Mucosa of rectum (tissue), 2 donors: ENCODE data around the gene CPM.
A peak's percentile ranks its signal among the peaks of the same experiment; 100 is the strongest.

Experiments
- H3K27ac ChIP-seq, 2 donors: one replicate each; pipeline ENCODE4 v1.7.0; 2013; ENCODE audit warnings: inconsistent platforms in 2 of 2, low read depth in 2 of 2, low read length in 2 of 2
- H3K27me3 ChIP-seq, 2 donors: one replicate each; pipeline ENCODE4 v1.7.0; 2013; ENCODE audit warnings: low read length in 2 of 2; ENCODE audit not compliant: control insufficient read depth in 2 of 2, insufficient read depth in 2 of 2
- H3K36me3 ChIP-seq, 2 donors: one replicate each; pipeline ENCODE4 v1.7.0; 2013; ENCODE audit warnings: low read length in 2 of 2; ENCODE audit not compliant: control insufficient read depth in 2 of 2, insufficient read depth in 2 of 2
- H3K4me1 ChIP-seq, 2 donors: one replicate each; pipeline ENCODE4 v1.7.0; 2013; ENCODE audit warnings: low read length in 2 of 2, mild to moderate bottlenecking in 1 of 2; ENCODE audit not compliant: control insufficient read depth in 2 of 2, insufficient read depth in 2 of 2
- H3K4me3 ChIP-seq, 2 donors: one replicate each; pipeline ENCODE4 v1.7.0; 2013; ENCODE audit warnings: low read length in 2 of 2
- H3K9ac ChIP-seq, 2 donors: one replicate each; pipeline ENCODE4 v1.7.0; 2013; ENCODE audit warnings: low read length in 2 of 2, low read depth in 1 of 2, mild to moderate bottlenecking in 1 of 2
- H3K9me3 ChIP-seq, 2 donors: one replicate each; pipeline ENCODE4 v1.7.0; 2013; ENCODE audit warnings: low read length in 2 of 2; ENCODE audit not compliant: control insufficient read depth in 2 of 2
- donor health status: healthy.
- donor health status: Normal muscosa, but diverticular disease.

The CPM gene

DNA sequence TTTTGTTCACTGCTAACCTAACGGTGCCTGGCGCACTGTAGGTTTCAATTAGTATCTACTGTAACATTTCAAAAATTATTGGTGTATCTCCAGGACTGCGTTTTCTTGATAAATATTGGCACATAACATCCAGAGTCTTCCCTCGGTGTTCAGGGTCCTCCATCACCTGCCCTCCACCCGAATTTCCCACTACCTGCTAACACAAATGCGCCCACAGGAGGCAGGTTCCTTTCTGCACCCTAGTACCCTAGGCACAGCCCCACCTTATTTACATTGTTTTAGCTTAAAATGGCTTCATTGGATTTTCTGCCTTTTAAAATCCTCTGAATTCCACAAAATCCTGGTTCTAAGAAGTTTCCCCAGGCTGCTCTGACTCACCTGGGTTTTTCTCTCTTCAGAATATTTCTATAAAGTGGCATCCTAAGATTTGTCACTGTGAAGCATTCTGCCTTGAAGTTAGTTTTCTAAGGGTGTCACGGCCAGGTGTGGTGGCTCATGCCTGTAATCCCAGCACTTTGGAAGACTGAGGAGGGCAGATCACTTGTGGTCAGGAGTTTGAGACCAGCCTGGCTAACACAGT, 38.6 kb downstream of the CPM start:
- H3K4me1 ChIP-seq = peaks cover 0 to 13% of the 10 kb centered on the region in 2 donors

GRCh38 chr12:68893741-68894140, 39.2 kb downstream of the CPM start:
- Histone ChIP-seq H3K27me3 (no peaks in the 10 kb centered on the region), H3K9ac (no peak overlapping the region), H3K4me3 (no peak overlapping the region), H3K4me1 (peaks cover 0 to 7% of the 10 kb centered on the region in 2 donors), H3K36me3 (peaks cover 0 to 4% of the 10 kb centered on the region in 2 donors), H3K9me3 (no peaks in the 10 kb centered on the region), H3K27ac (no peak overlapping the region)

More for the DNA sequence above, 38.6 kb downstream of the CPM start:
- Histone ChIP-seq H3K36me3 (peaks cover 0 to 4% of the 10 kb centered on the region in 2 donors), H3K9ac (no peak overlapping the region), H3K27ac (no peak overlapping the region), H3K9me3 (no peaks in the 10 kb centered on the region), H3K4me3 (no peak overlapping the region), H3K27me3 (no peaks in the 10 kb centered on the region)

DNA sequence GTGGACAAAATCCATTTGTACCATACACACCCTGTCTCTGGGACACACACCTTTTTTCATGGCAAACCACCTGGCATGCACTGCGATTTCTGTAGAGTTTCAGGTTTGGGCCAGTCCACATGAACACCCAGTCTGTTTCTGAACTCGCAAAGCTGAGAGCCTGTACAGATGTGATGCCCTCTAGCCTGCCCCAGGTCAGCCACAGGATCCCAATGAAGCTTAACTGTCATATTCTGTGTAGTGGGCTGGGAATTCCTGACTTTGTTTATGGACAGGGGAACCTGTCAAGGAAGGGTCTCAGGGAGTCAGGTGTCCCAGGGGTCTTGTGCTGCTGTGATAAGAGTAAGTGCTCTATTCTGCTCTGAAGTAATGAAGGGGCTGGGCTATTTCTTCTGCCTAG, 39.8 kb downstream of the CPM start:
- H3K4me1 ChIP-seq = peaks cover 0 to 7% of the 10 kb centered on the region in 2 donors
- H3K27me3 ChIP-seq = no peaks in the 10 kb centered on the region

DNA sequence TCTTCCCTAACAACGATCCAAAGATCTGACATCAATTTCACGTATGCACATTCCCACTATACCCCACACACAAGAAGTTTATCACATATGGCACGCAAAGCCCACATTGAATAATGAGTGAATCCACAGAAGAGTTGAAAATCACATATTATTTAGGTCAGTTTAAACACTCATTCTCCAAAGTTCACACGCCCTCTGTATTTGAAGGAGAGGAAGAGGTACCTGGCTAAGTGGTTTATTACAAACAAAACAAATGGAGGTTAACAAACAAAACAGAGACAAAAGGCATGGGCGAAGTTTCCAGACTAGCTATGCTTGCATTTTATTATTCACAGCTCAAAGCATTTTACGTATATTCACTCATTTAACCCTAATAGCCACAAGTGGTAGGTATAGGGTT, 41.8 kb downstream of the CPM start:
- no peak overlapping the region for H3K27ac ChIP-seq
- H3K9me3 ChIP-seq = no peaks in the 10 kb centered on the region
- H3K4me1 ChIP-seq = peaks cover 0 to 7% of the 10 kb centered on the region in 2 donors
- H3K9ac ChIP-seq = no peak overlapping the region
- H3K4me3 ChIP-seq = no peak overlapping the region
- peaks cover 0 to 4% of the 10 kb centered on the region in 2 donors for H3K36me3 ChIP-seq
- no peaks in the 10 kb centered on the region for H3K27me3 ChIP-seq

More for the DNA sequence above, 39.8 kb downstream of the CPM start:
- Histone ChIP-seq H3K27ac (no peak overlapping the region), H3K4me3 (no peak overlapping the region), H3K9ac (no peak overlapping the region), H3K9me3 (no peaks in the 10 kb centered on the region), H3K36me3 (peaks cover 0 to 4% of the 10 kb centered on the region in 2 donors)

DNA sequence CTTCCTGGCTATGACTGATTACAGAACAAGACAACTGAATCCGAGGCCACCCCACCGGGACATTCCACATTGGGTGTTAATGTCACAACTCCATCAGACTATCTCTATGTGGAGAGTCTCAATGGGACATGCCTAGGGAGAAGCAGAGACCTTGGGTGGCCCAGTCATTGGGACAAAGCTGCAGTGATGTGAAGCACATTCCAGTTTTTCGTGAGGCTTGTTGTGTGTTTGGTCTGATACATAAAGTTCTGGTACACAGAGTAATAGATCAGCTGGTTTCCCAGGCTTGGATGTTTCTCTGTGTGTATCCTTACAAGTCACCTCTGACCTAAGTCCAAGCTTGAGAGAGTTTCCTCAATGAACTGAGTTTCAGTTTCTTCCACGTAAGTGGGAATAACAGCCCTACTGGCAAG, 42.3 kb downstream of the CPM start:
- peaks cover 0 to 4% of the 10 kb centered on the region in 2 donors for H3K36me3 ChIP-seq
- no peak overlapping the region for H3K4me3 ChIP-seq
- peaks cover 0 to 7% of the 10 kb centered on the region in 2 donors for H3K4me1 ChIP-seq
- no peaks in the 10 kb centered on the region for H3K27me3 ChIP-seq
- H3K27ac ChIP-seq = peak overlapping the region in 1 of 2 donors; percentile 32
- no peaks in the 10 kb centered on the region for H3K9me3 ChIP-seq
- no peak overlapping the region for H3K9ac ChIP-seq

DNA sequence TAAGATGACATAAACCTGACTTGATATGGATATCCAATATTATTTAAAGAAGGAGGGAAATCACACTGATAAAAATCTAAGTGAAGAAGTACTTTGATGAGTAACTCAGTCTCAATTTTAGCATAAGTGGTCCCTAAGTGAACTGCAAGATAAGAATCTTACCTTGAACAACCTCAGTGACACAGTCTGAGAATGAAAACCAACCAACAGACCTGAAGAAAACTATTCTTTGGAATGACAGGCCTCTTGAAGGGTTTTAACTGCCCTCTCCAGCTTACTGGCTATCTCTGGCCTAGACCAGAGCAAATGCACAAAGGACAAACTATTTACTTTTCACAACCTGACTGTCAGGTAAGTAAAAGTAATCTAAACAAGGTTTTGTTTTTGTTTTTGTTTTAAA, 44.7 kb downstream of the CPM start:
- no peaks in the 10 kb centered on the region for H3K9me3 ChIP-seq
- H3K36me3 ChIP-seq = peaks cover 6 to 14% of the 10 kb centered on the region in 2 donors
- peaks cover 0 to 7% of the 10 kb centered on the region in 2 donors for H3K4me1 ChIP-seq
- no peaks in the 10 kb centered on the region for H3K27me3 ChIP-seq
- H3K4me3 ChIP-seq = no peak overlapping the region
- H3K9ac ChIP-seq = no peak overlapping the region
- H3K27ac ChIP-seq = no peak overlapping the region

GRCh38 chr12:68887641-68888040, 45.3 kb downstream of the CPM start:
- Histone ChIP-seq H3K36me3 (peaks cover 8 to 14% of the 10 kb centered on the region in 2 donors), H3K4me1 (peaks cover 0 to 7% of the 10 kb centered on the region in 2 donors), H3K27ac (no peak overlapping the region), H3K9me3 (no peaks in the 10 kb centered on the region), H3K4me3 (no peak overlapping the region), H3K27me3 (no peaks in the 10 kb centered on the region), H3K9ac (no peak overlapping the region)

DNA sequence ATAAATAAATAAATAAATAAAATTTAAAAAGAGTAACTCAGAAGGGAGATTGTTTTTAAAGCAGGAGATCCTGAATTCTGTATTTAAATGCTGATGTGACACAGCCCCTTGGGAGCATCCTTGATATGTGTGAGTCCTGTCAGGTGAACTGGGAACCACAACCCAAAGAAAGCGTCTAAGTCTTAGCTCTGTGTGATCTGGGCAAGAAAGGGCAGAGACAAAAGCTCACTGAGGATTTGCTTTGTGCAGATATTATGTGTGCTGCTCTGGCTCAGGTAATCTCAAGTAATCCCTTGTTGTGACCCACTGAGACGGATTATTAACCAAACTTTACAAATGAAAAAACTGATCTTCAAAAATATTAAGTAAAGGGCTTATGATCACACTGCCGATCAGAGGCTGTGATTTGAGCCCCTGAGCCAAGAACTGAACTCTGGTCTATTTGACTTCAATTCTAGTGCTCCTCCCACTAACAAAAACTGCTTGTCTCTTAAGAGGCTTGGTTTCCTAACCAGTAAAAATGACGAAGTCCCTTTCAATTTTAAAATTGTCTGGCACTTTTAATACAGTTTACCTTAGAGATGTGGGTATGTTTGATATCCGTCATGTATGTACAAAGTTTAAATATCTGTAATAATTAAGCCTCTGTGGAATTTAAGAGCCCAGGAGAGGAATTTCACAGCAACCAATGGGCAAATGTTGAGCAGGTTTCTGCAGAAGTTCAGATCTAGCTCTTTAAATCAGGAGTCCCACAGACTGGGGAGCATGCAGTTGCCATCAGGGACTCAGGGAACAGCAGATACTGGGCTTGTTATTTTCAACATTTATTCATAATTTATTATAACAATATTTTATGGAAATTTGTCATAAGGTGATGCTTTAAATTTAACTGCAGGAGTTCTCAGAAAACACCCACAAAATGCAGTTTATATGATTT, 46.1 kb downstream of the CPM start:
- Histone ChIP-seq H3K27ac (no peak overlapping the region), H3K9ac (no peak overlapping the region)

GRCh38 chr12:68885381-68885780, 47.6 kb downstream of the CPM start:
- no peak overlapping the region for H3K4me3 ChIP-seq
- H3K9ac ChIP-seq = no peak overlapping the region
- H3K27ac ChIP-seq = no peak overlapping the region
- H3K9me3 ChIP-seq = no peaks in the 10 kb centered on the region
- no peaks in the 10 kb centered on the region for H3K4me1 ChIP-seq
- H3K36me3 ChIP-seq = peaks cover 8 to 17% of the 10 kb centered on the region in 2 donors
- no peaks in the 10 kb centered on the region for H3K27me3 ChIP-seq

More for the DNA sequence above, 46.1 kb downstream of the CPM start:
- peaks cover 8 to 17% of the 10 kb centered on the region in 2 donors for H3K36me3 ChIP-seq
- H3K9me3 ChIP-seq = no peaks in the 10 kb centered on the region
- H3K4me3 ChIP-seq = no peak overlapping the region
- H3K4me1 ChIP-seq = peaks cover 0 to 7% of the 10 kb centered on the region in 2 donors
- no peaks in the 10 kb centered on the region for H3K27me3 ChIP-seq

- no peaks in the 10 kb centered on the region for H3K4me1 ChIP-seq
- no peak overlapping the region for H3K4me3 ChIP-seq
- H3K36me3 ChIP-seq = peaks cover 8 to 23% of the 10 kb centered on the region in 2 donors
- H3K27me3 ChIP-seq = no peaks in the 10 kb centered on the region
- no peaks in the 10 kb centered on the region for H3K9me3 ChIP-seq
- H3K27ac ChIP-seq = no peak overlapping the region
- H3K9ac ChIP-seq = no peak overlapping the region
Measured at GRCh38 chr12:68884251-68884650, 48.7 kb downstream of the CPM start.
